Glutamatergic neuron (in vitro differentiated cells): ENCODE results near the gene SMAGP. TPM values are rescaled to one million over a fixed set of nuclear protein-coding genes. Genes with fewer than 3 reads are reported as not detected.
"Not testable (repeated sequence)": the region's sequence is repeated elsewhere in the genome, so short reads cannot be mapped to it uniquely, and the experiment has no call there.

ENCODE experiments used
- DNase-seq: peaks from one replicate; pipeline ENCODE4 v3.0.0; 2022
- H3K27ac Mint-ChIP-seq: one replicate; pipeline ENCODE4 v1.8.0; 2020; ENCODE audit warnings: mild to moderate bottlenecking, mixed read lengths, inconsistent platforms; ENCODE audit not compliant: unreplicated experiment
- H3K27me3 Mint-ChIP-seq: one replicate; pipeline ENCODE4 v1.8.0; 2020; ENCODE audit warnings: mild to moderate bottlenecking, moderate library complexity, mixed read lengths, inconsistent platforms; ENCODE audit not compliant: unreplicated experiment
- H3K36me3 Mint-ChIP-seq: one replicate; pipeline ENCODE4 v1.8.0; 2020; ENCODE audit warnings: mild to moderate bottlenecking, mixed read lengths, inconsistent platforms; ENCODE audit not compliant: unreplicated experiment
- H3K4me1 Mint-ChIP-seq: one replicate; pipeline ENCODE4 v1.8.0; 2020; ENCODE audit warnings: mild to moderate bottlenecking, low read depth, mixed read lengths, inconsistent platforms; ENCODE audit not compliant: unreplicated experiment
- H3K4me3 Mint-ChIP-seq: one replicate; pipeline ENCODE4 v1.8.0; 2020; ENCODE audit warnings: mild to moderate bottlenecking, mixed read lengths, inconsistent platforms; ENCODE audit not compliant: unreplicated experiment
- H3K9me3 Mint-ChIP-seq: one replicate; pipeline ENCODE4 v1.8.0; 2020; ENCODE audit warnings: mild to moderate bottlenecking, moderate library complexity, mixed read lengths, inconsistent platforms; ENCODE audit not compliant: unreplicated experiment
- CTCF ChIP-seq: fragments of 200-600 bp; sonication (generic); IDR thresholded peaks from one replicate; pipeline ENCODE4 v1.5.0; 2021; ENCODE audit not compliant: partially characterized antibody, unreplicated experiment
- total RNA-seq: library from RNA; stranded (reverse); fragmentation: NEBNext Ultra II Directional; extraction: Animal tissue kit (Norgen Biotek cat#: 25700); gene quantifications from one replicate; pipeline ENCODE4 v1.2.1, GENCODE V29; 2021; ENCODE audit not compliant: unreplicated experiment

The SMAGP gene
- total RNA-seq, 1 donor from 2014 or later: not detected

- H3K27ac Mint-ChIP-seq: no peak overlapping the region
- no peak for TF ChIP-seq CTCF
- H3K9me3 Mint-ChIP-seq: peaks cover 4% of the 10 kb centered on the region
Measured at GRCh38 chr12:51269174-51270066, 795 bp downstream of the SMAGP start.

DNA sequence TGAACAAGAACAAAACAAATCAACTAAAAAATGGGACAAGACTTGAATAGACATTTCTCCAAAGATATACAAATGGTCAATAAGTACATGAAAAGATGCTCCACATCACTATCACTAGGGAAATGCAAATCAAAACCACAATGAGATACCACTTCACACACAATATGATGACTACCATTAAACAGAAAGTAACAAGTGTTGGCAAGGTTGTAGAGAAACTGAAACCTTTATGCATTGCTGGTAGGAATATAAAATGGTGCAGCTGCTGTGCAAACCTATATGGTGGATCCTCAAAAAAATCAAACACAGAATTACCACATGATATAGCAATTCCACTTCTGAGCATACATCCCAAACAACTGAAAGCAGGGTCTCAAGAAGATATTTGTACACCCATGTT lies 5.2 kb downstream of the SMAGP start:
- Mint-ChIP-seq H3K9me3 (no peaks in the 10 kb centered on the region), H3K4me3 (no peak overlapping the region), H3K27me3 (peaks cover 10% of the 10 kb centered on the region), H3K36me3 (no peaks in the 10 kb centered on the region), H3K27ac (no peak overlapping the region), H3K4me1 (no peaks in the 10 kb centered on the region)
- no peak for TF ChIP-seq CTCF
- no peak for DNase-seq

More at GRCh38 chr12:51269174-51270066, 795 bp downstream of the SMAGP start:
- peak; percentile 62 for DNase-seq
- peak overlapping the region; percentile 81 for H3K4me3 Mint-ChIP-seq
- H3K27me3 Mint-ChIP-seq: peaks cover 20% of the 10 kb centered on the region
- peaks cover 4% of the 10 kb centered on the region for H3K4me1 Mint-ChIP-seq
- no peaks in the 10 kb centered on the region for H3K36me3 Mint-ChIP-seq

GRCh38 chr12:51264297-51264696 lies 5.9 kb downstream of the SMAGP start:
- Mint-ChIP-seq H3K27ac (no peak overlapping the region), H3K4me1 (no peaks in the 10 kb centered on the region), H3K9me3 (no peaks in the 10 kb centered on the region), H3K4me3 (no peak overlapping the region), H3K27me3 (peaks cover 7% of the 10 kb centered on the region), H3K36me3 (no peaks in the 10 kb centered on the region)
- no peak for DNase-seq
- TF ChIP-seq CTCF: no peak

GRCh38 chr12:51263341-51263740 lies 6.9 kb downstream of the SMAGP start:
- H3K9me3 Mint-ChIP-seq: no peaks in the 10 kb centered on the region
- no peaks in the 10 kb centered on the region for H3K27me3 Mint-ChIP-seq
- DNase-seq: no peak
- no peak overlapping the region for H3K27ac Mint-ChIP-seq
- H3K4me3 Mint-ChIP-seq: no peak overlapping the region
- TF ChIP-seq CTCF: no peak
- no peaks in the 10 kb centered on the region for H3K4me1 Mint-ChIP-seq
- H3K36me3 Mint-ChIP-seq: no peaks in the 10 kb centered on the region

DNA sequence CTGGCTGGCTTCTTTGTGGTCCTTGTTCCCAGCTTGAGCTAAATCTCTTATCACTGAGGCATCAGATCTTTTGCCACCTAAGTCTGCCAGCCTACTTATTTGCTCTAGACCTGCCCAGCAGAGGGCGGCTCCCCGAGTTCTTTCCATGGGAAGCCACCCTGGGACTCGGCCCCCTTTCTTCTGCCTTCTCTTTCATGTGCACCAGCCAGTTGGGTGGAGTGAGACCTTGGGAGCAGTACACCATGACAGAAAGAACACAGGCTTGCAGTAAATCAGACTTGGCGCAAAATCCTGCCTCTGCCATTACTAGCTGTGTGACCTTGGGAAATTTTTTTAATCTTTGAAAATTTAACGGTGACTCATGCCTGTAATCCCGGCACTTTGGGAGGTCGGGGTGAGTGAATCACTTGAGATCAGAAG lies 7.4 kb downstream of the SMAGP start:
- no peaks in the 10 kb centered on the region for H3K36me3 Mint-ChIP-seq
- no peak overlapping the region for H3K27ac Mint-ChIP-seq
- peak; percentile 29 for DNase-seq
- H3K27me3 Mint-ChIP-seq: no peaks in the 10 kb centered on the region
- no peak overlapping the region for H3K4me3 Mint-ChIP-seq
- no peaks in the 10 kb centered on the region for H3K4me1 Mint-ChIP-seq
- TF ChIP-seq CTCF: peak; percentile 14
- H3K9me3 Mint-ChIP-seq: no peaks in the 10 kb centered on the region

- not testable (repeated sequence) for H3K36me3 Mint-ChIP-seq, DNase-seq, H3K9me3 Mint-ChIP-seq, H3K27ac Mint-ChIP-seq, H3K27me3 Mint-ChIP-seq, H3K4me3 Mint-ChIP-seq, H3K4me1 Mint-ChIP-seq
Measured at GRCh38 chr12:51259600-51259999, 10.6 kb downstream of the SMAGP start.
